B cell (primary cell): ENCODE measurements around the gene ZNF541.

Source experiments
- CTCF ChIP-seq: fragments of 200-600 bp; IDR thresholded peaks from one replicate; pipeline ENCODE4 v1.8.0; 2022; ENCODE audit warnings: antibody characterized with exemption, mild to moderate bottlenecking
- EZH2 ChIP-seq: IDR thresholded peaks from 2 replicates; pipeline ENCODE4 v1.6.1; 2012; ENCODE audit warnings: borderline replicate concordance, low read depth, mild to moderate bottlenecking, moderate library complexity, low read length; ENCODE audit not compliant: insufficient read depth, poor library complexity, severe bottlenecking

DNA sequence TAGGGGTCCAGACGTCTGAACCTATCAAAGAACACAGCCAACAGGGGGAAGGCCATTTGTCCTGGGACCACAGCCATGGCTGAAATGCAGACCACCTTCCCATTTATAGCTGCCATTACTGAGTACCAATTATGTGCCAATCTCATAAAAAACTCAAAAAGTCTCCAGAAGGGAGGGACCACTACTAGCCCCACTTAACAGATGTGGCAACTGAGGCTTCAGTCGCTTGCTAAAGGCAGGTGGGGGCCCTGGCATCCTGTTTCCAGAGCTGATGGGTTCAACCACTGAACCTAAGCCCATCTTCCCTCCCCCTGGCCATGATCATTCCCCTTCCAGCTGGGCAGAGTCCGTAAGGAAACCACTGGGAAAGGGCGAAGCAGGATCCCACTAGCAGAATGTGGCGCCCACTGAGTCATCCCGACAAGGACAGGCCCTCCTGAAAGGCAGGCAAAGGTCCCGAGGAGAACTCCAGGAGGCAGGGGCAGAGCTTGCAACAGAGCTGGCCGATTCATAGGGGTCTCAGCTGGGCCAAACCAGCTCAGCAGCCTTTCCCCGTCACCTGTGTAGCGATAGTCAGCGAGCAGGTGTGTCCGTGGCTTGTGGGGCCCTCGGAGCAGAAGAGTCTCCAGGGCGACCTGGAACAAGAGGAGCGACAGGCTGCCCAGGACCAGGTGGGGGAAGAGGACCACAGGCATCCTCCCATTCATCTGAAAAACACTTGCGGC lies 43.8 kb downstream of the ZNF541 start:
- TF ChIP-seq EZH2 (no peak), CTCF (no peak)
